Mesenchymal stem cell (in vitro differentiated cells and primary cell): ENCODE results near the gene BACH1.

Experiments used
- DNase-seq: peaks from one replicate; pipeline ENCODE4 v3.0.0-alpha.2; 2013
- H2AFZ ChIP-seq: one replicate; pipeline ENCODE4 v1.6.1; 2013; ENCODE audit warnings: low read depth, mild to moderate bottlenecking, control low read depth, inconsistent platforms, low read length, moderate library complexity
- H2AK5ac ChIP-seq: 2 replicates; pipeline ENCODE4 v1.6.1; 2013; ENCODE audit warnings: low read length, moderate library complexity, mild to moderate bottlenecking, inconsistent platforms; ENCODE audit not compliant: severe bottlenecking
- H2BK120ac ChIP-seq: one replicate; pipeline ENCODE4 v1.6.1; 2013; ENCODE audit warnings: low read depth, mild to moderate bottlenecking, inconsistent platforms, low read length, moderate library complexity
- H2BK12ac ChIP-seq, 2 experiments: one replicate each; pipeline ENCODE4 v1.6.1; 2013; ENCODE audit warnings: inconsistent platforms in 2 of 2, low read length in 2 of 2, mild to moderate bottlenecking in 2 of 2, moderate library complexity in 2 of 2, control low read depth in 1 of 2
- H2BK15ac ChIP-seq: one replicate; pipeline ENCODE4 v1.6.1; 2013; ENCODE audit warnings: mild to moderate bottlenecking, low read depth, inconsistent platforms; ENCODE audit not compliant: poor library complexity, severe bottlenecking
- H2BK5ac ChIP-seq: 2 replicates; pipeline ENCODE4 v1.6.1; 2013; ENCODE audit warnings: low read depth, mild to moderate bottlenecking, low read length, control low read depth, inconsistent platforms; ENCODE audit not compliant: poor library complexity, severe bottlenecking
- H3K14ac ChIP-seq, 2 experiments: one replicate each; pipeline ENCODE4 v1.6.1; 2013; ENCODE audit warnings: inconsistent platforms in 2 of 2, low read length in 2 of 2, control low read depth in 1 of 2, mild to moderate bottlenecking in 1 of 2, moderate library complexity in 1 of 2
- H3K18ac ChIP-seq, 2 experiments: one replicate each; pipeline ENCODE4 v1.6.1; 2013; ENCODE audit warnings: inconsistent platforms in 2 of 2, low read length in 2 of 2, control low read depth in 1 of 2, low read depth in 1 of 2, mild to moderate bottlenecking in 1 of 2
- H3K23ac ChIP-seq, 2 experiments: one replicate each; pipeline ENCODE4 v1.6.1; 2013; ENCODE audit warnings: inconsistent platforms in 2 of 2, low read length in 2 of 2, mild to moderate bottlenecking in 2 of 2, moderate library complexity in 2 of 2, control low read depth in 1 of 2
- H3K27ac ChIP-seq: 2 replicates; pipeline ENCODE4 v1.5.1; 2013; ENCODE audit warnings: mild to moderate bottlenecking, moderate library complexity, low read length, control low read depth, inconsistent platforms; ENCODE audit not compliant: poor library complexity, severe bottlenecking
- H3K27me3 ChIP-seq, 2 experiments: 2 replicates each; pipeline versions ENCODE4 v1.6.1 to v1.7.0; 2013; ENCODE audit warnings: low read length in 2 of 2, mild to moderate bottlenecking in 2 of 2, moderate library complexity in 2 of 2, control low read depth in 1 of 2, inconsistent platforms in 1 of 2; ENCODE audit not compliant: control insufficient read depth in 1 of 2, insufficient read depth in 1 of 2
- H3K36me3 ChIP-seq, 2 experiments: 2 replicates each; pipeline versions ENCODE4 v1.6.1 to v1.7.0; 2013; ENCODE audit warnings: low read length in 2 of 2, control low read depth in 1 of 2, inconsistent platforms in 1 of 2, low read depth in 1 of 2, mild to moderate bottlenecking in 1 of 2; ENCODE audit not compliant: insufficient read depth in 2 of 2, control insufficient read depth in 1 of 2
- H3K4ac ChIP-seq, 2 experiments: one replicate each; pipeline ENCODE4 v1.6.1; 2013; ENCODE audit warnings: inconsistent platforms in 2 of 2, low read length in 2 of 2, mild to moderate bottlenecking in 2 of 2, moderate library complexity in 2 of 2, control low read depth in 1 of 2, low read depth in 1 of 2
- H3K4me1 ChIP-seq: 2 replicates; pipeline ENCODE4 v1.6.1; 2013; ENCODE audit warnings: low read depth, low read length, control low read depth; ENCODE audit not compliant: control insufficient read depth, insufficient read depth
- H3K4me2 ChIP-seq: 2 replicates; pipeline ENCODE4 v1.6.1; 2013; ENCODE audit warnings: low read length, mild to moderate bottlenecking, inconsistent platforms; ENCODE audit not compliant: poor library complexity, severe bottlenecking
- H3K4me3 ChIP-seq, 2 experiments: 2 replicates each; pipeline versions ENCODE4 v1.5.1 to v1.7.0; 2013; ENCODE audit warnings: low read length in 2 of 2, mild to moderate bottlenecking in 2 of 2, control low read depth in 1 of 2, low read depth in 1 of 2; ENCODE audit not compliant: insufficient read depth in 1 of 2
- H3K79me1 ChIP-seq: replicated peaks from 2 replicates; pipeline ENCODE4 v1.6.1; 2013; ENCODE audit warnings: mild to moderate bottlenecking, control low read depth, low read length, inconsistent platforms; ENCODE audit not compliant: poor library complexity, severe bottlenecking
- H3K9ac ChIP-seq: 2 replicates; pipeline ENCODE4 v1.7.0; 2013; ENCODE audit warnings: mild to moderate bottlenecking, low read length, moderate library complexity
- H3K9me3 ChIP-seq: 2 replicates; pipeline ENCODE4 v1.7.0; 2013; ENCODE audit warnings: mild to moderate bottlenecking, low read length; ENCODE audit not compliant: control insufficient read depth
- H4K8ac ChIP-seq: one replicate; pipeline ENCODE4 v1.6.1; 2013; ENCODE audit warnings: inconsistent platforms, mild to moderate bottlenecking, low read length, moderate library complexity
- H4K91ac ChIP-seq: one replicate; pipeline ENCODE4 v1.6.1; 2013; ENCODE audit warnings: mild to moderate bottlenecking, low read length, inconsistent platforms
- WGBS: methylation state at CpG from one replicate; pipeline ENCODE4 v1.1.7; 2013; ENCODE audit warnings: mixed read lengths; 5-methylcytosine and 5-hydroxymethylcytosine counted together

The BACH1 gene

GRCh38 chr21:29300807-29301138 is 2.1 kb downstream of the BACH1 start:
- Histone ChIP-seq H3K4me1 (peaks cover 10% of the 10 kb centered on the region), H3K27me3 (no peaks in the 10 kb centered on the region), H3K4ac (no peak overlapping the region), H3K4me2 (peak overlapping the region; percentile 60), H3K79me1 (peaks cover 6% of the 10 kb centered on the region), H3K9me3 (no peaks in the 10 kb centered on the region), H3K9ac (peak overlapping the region; percentile 93), H2BK120ac (no peak overlapping the region), H3K36me3 (peaks cover 0 to 4% of the 10 kb centered on the region in 2 experiments), H3K14ac (no peak overlapping the region), H2AK5ac (no peak overlapping the region), H3K18ac (no peak overlapping the region), H2AFZ (no peak overlapping the region), H4K8ac (no peak overlapping the region), H3K23ac (no peak overlapping the region), H2BK5ac (no peak overlapping the region), H2BK15ac (no peak overlapping the region), H3K4me3 (peak overlapping the region in 1 of 2 experiments; percentile 90), H2BK12ac (no peak overlapping the region), H3K27ac (peak overlapping the region; percentile 77), H4K91ac (no peak overlapping the region)
- 48% methylated on average over 3 of the region's 3 CpGs for WGBS
- DNase-seq, result no peak

- H3K9me3 ChIP-seq, result no peaks in the 10 kb centered on the region
- peaks cover 0 to 9% of the 10 kb centered on the region in 2 experiments for H3K36me3 ChIP-seq
- H3K4ac ChIP-seq, result no peak overlapping the region
- peak overlapping the region; percentile 93 for H3K9ac ChIP-seq
- H2BK12ac ChIP-seq, result no peak overlapping the region
- H3K4me2 ChIP-seq, result peak overlapping the region; percentile 53
- H4K91ac ChIP-seq, result no peak overlapping the region
- peak overlapping the region; percentile 28 for H3K27ac ChIP-seq
- H2BK5ac ChIP-seq, result no peak overlapping the region
- no peak overlapping the region for H3K14ac ChIP-seq
- no peaks in the 10 kb centered on the region for H3K27me3 ChIP-seq
- no peak overlapping the region for H3K18ac ChIP-seq
- H2AK5ac ChIP-seq, result no peak overlapping the region
- H2BK15ac ChIP-seq, result no peak overlapping the region
- no peak overlapping the region for H3K23ac ChIP-seq
- peak overlapping the region in 1 of 2 experiments; percentile 90 for H3K4me3 ChIP-seq
- no peak overlapping the region for H2AFZ ChIP-seq
- H3K79me1 ChIP-seq, result peaks cover 6% of the 10 kb centered on the region
- no peak overlapping the region for H2BK120ac ChIP-seq
- no peak overlapping the region for H4K8ac ChIP-seq
- no peak for DNase-seq
- WGBS, result no CpG with 5 or more reads among the region's 6 CpGs
- peaks cover 10% of the 10 kb centered on the region for H3K4me1 ChIP-seq
Observed at GRCh38 chr21:29301691-29302090, 3.0 kb downstream of the BACH1 start.

GRCh38 chr21:29302359-29302875 is 3.7 kb downstream of the BACH1 start:
- H3K9me3 ChIP-seq, result no peaks in the 10 kb centered on the region
- no peak overlapping the region for H2BK120ac ChIP-seq
- peak overlapping the region; percentile 62 for H3K27ac ChIP-seq
- peak overlapping the region in 1 of 2 experiments; percentile 90 for H3K4me3 ChIP-seq
- H2BK12ac ChIP-seq, result no peak overlapping the region
- no peak overlapping the region for H4K8ac ChIP-seq
- peak; percentile 29 for DNase-seq
- no peak overlapping the region for H3K14ac ChIP-seq
- 84% methylated on average over 5 of the region's 5 CpGs for WGBS
- H3K4me2 ChIP-seq, result peak overlapping the region; percentile 64
- peak overlapping the region; percentile 93 for H3K9ac ChIP-seq
- H3K4ac ChIP-seq, result no peak overlapping the region
- H2AK5ac ChIP-seq, result no peak overlapping the region
- H3K23ac ChIP-seq, result no peak overlapping the region
- no peak overlapping the region for H2AFZ ChIP-seq
- H4K91ac ChIP-seq, result no peak overlapping the region
- peaks cover 0 to 16% of the 10 kb centered on the region in 2 experiments for H3K36me3 ChIP-seq
- peaks cover 11% of the 10 kb centered on the region for H3K4me1 ChIP-seq
- no peak overlapping the region for H3K18ac ChIP-seq
- H2BK15ac ChIP-seq, result no peak overlapping the region
- H3K27me3 ChIP-seq, result no peaks in the 10 kb centered on the region
- H3K79me1 ChIP-seq, result peaks cover 6% of the 10 kb centered on the region
- H2BK5ac ChIP-seq, result no peak overlapping the region

- Histone ChIP-seq H4K91ac (no peak overlapping the region), H4K8ac (no peak overlapping the region), H3K4me2 (no peak overlapping the region), H3K14ac (no peak overlapping the region), H3K4me1 (peaks cover 6% of the 10 kb centered on the region), H3K9ac (peak overlapping the region; percentile 93), H3K4me3 (peak overlapping the region in 1 of 2 experiments; percentile 90), H3K36me3 (peaks cover 0 to 19% of the 10 kb centered on the region in 2 experiments), H2BK120ac (no peak overlapping the region), H3K79me1 (peaks cover under 1% of the 10 kb centered on the region), H3K27ac (no peak overlapping the region), H2BK5ac (no peak overlapping the region), H3K4ac (no peak overlapping the region), H2AK5ac (no peak overlapping the region), H2BK12ac (no peak overlapping the region), H2AFZ (no peak overlapping the region), H3K9me3 (no peaks in the 10 kb centered on the region), H3K27me3 (no peaks in the 10 kb centered on the region), H3K18ac (no peak overlapping the region), H3K23ac (no peak overlapping the region), H2BK15ac (no peak overlapping the region)
- DNase-seq, result no peak
- 100% methylated on average over 2 of the region's 2 CpGs for WGBS
Observed at GRCh38 chr21:29303288-29303687, 4.6 kb downstream of the BACH1 start.
